BE2C (cell line): ENCODE measurements around the gene METTL27.
"Not testable (repeated sequence)": the region's sequence is repeated elsewhere in the genome, so short reads cannot be mapped to it uniquely, and the experiment has no call there.

ENCODE experiments used
- DNase-seq: peaks from one replicate; pipeline ENCODE4 v3.0.0-alpha.2; 2020
- H3K27me3 ChIP-seq: fragments of 250-450 bp; sonication (Bioruptor Pico); 2 replicates; pipeline ENCODE4 v1.5.1; 2020; ENCODE audit warnings: mild to moderate bottlenecking
- H3K36me3 ChIP-seq: fragments of 250-450 bp; sonication (Bioruptor Pico); 2 replicates; pipeline ENCODE4 v1.5.1; 2020; ENCODE audit warnings: mild to moderate bottlenecking
- H3K4me1 ChIP-seq: fragments of 250-450 bp; sonication (Bioruptor Pico); 2 replicates; pipeline ENCODE4 v1.5.1; 2020
- H3K4me3 ChIP-seq: 2 replicates; pipeline ENCODE4 v1.5.1; 2011; ENCODE audit warnings: low read depth, low read length
- H3K9me3 ChIP-seq: fragments of 250-450 bp; sonication (Bioruptor Pico); 2 replicates; pipeline ENCODE4 v1.5.1; 2020
- CTCF ChIP-seq: IDR thresholded peaks from 2 replicates; pipeline ENCODE4 v1.5.1; 2012; ENCODE audit warnings: mild to moderate bottlenecking, low read depth, low read length

The METTL27 gene

DNA sequence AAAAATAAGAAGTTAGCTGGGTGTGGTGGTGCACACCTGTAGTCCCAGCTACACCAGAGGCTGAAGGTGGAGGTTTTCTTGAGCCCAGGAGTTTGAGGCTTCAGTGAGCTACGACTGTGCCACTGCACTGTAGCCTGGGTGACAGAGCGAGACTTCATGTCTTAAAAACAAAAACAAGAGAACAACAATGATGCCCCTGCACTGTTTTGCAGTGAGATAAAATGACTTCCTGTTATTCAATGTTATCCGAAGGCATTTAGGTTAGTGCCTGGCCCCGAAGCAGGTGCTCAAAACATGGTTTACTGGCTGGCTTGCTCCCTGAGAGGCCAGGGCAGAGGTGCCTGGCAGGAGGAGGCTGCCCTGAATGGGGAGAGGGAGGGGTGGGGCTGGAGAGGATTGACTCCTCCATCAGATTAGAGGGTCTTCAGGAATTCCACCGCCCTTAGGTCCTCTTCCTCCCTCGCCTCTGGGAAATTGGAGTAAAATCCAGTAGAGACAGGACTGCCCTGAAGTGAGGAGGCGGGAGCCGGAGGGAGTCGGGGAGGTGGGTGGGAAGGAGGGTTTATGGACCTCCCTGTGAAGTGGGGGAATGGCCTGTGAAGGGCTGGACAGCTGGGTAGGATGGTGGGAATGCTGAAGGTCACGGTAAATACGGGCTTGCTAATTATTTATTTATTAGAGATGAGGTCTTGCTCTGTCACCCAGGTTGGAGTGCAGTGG lies 18.3 kb downstream of the METTL27 start:
- peaks cover 14% of the 10 kb centered on the region for H3K4me1 ChIP-seq
- no peak for TF ChIP-seq CTCF
- no peak overlapping the region for H3K4me3 ChIP-seq
- no peak for DNase-seq
- H3K36me3 ChIP-seq, result no peaks in the 10 kb centered on the region
- H3K27me3 ChIP-seq, result no peaks in the 10 kb centered on the region
- H3K9me3 ChIP-seq, result no peaks in the 10 kb centered on the region

- no peak overlapping the region for H3K4me3 ChIP-seq
- no peaks in the 10 kb centered on the region for H3K36me3 ChIP-seq
- H3K4me1 ChIP-seq, result peaks cover 10% of the 10 kb centered on the region
- no peaks in the 10 kb centered on the region for H3K27me3 ChIP-seq
- TF ChIP-seq CTCF, result no peak
- no peaks in the 10 kb centered on the region for H3K9me3 ChIP-seq
- DNase-seq, result no peak
Observed at GRCh38 chr7:73823257-73823656, 19.1 kb downstream of the METTL27 start.

- no peaks in the 10 kb centered on the region for H3K27me3 ChIP-seq
- TF ChIP-seq CTCF, result no peak
- no peaks in the 10 kb centered on the region for H3K36me3 ChIP-seq
- peaks cover 8% of the 10 kb centered on the region for H3K4me1 ChIP-seq
- H3K9me3 ChIP-seq, result no peaks in the 10 kb centered on the region
- peak overlapping the region; percentile 10 for H3K4me3 ChIP-seq
- DNase-seq, result peak; percentile 90
Observed at GRCh38 chr7:73822319-73823173, 19.8 kb downstream of the METTL27 start.

GRCh38 chr7:73821597-73822285 lies 20.6 kb downstream of the METTL27 start:
- not testable (repeated sequence) for DNase-seq, H3K4me1 ChIP-seq, H3K9me3 ChIP-seq, H3K4me3 ChIP-seq, H3K36me3 ChIP-seq, H3K27me3 ChIP-seq

DNA sequence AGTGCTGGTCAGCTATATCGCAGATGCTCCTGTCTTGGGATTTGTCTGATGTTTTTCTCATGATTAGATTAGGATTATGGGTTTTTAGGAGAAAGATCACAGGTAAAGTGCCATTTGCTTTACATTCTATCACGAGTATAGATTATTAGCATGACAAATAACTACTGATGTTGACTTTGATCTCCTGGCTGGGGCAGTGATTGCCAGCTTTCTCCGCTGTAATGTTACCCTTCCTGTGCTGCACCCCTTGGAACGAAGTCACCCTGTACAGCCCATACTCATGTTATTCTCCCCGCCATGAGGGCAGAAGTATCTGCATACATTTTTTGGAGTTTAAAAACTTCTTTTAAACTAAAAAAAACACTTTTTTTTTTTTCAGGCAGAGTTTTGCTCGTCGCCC lies 22.3 kb downstream of the METTL27 start:
- Histone ChIP-seq H3K9me3 (no peaks in the 10 kb centered on the region), H3K4me3 (no peak overlapping the region), H3K4me1 (peaks cover 4% of the 10 kb centered on the region), H3K27me3 (no peaks in the 10 kb centered on the region), H3K36me3 (no peaks in the 10 kb centered on the region)
- no peak for DNase-seq
- TF ChIP-seq CTCF, result no peak

GRCh38 chr7:73817121-73817520 lies 25.2 kb downstream of the METTL27 start:
- H3K36me3 ChIP-seq, result no peaks in the 10 kb centered on the region
- H3K4me3 ChIP-seq, result no peak overlapping the region
- H3K27me3 ChIP-seq, result no peaks in the 10 kb centered on the region
- DNase-seq, result no peak
- no peaks in the 10 kb centered on the region; the same call in 1 of the 2 replicates for H3K9me3 ChIP-seq
- no peaks in the 10 kb centered on the region for H3K4me1 ChIP-seq
- TF ChIP-seq CTCF, result no peak
